ENCODE measurements around the gene CTDSP2. TPM values are rescaled to one million over a fixed set of nuclear protein-coding genes. Genes with fewer than 3 reads are reported as not detected.

CTDSP2 gene
- total RNA-seq, 6 donors from 2014 or later: 153 to 226 (median 175) TPM

- ATAC-seq (ENCODE audit: low FRiP score in 2 of 2) (no peak), DNase-seq (no peak)
- no peak for TF ChIP-seq CTCF (IDR thresholded peaks at IDR 0.05)
- TF ChIP-seq POLR2A (IDR thresholded peaks at IDR 0.05): no peak
- no peak for TF ChIP-seq EP300 (IDR thresholded peaks at IDR 0.05)
- TF ChIP-seq POLR2AphosphoS5 (IDR thresholded peaks at IDR 0.05): no peak
- Histone ChIP-seq H3K27ac (no peak overlapping the region), H3K9me3 (no peaks in the 10 kb centered on the region), H3K4me3 (no peak overlapping the region), H3K36me3 (no peaks in the 10 kb centered on the region), H3K27me3 (no peaks in the 10 kb centered on the region), H3K4me1 (peaks cover 0 to 19% (median 13%) of the 10 kb centered on the region in 4 donors)
- WGBS, 2 donors: 94 to 96% methylated on average over 3 of the region's 3 CpGs
Measured at GRCh38 chr12:57877876-57878275, 31.3 kb upstream of the CTDSP2 start.

- no peak for DNase-seq
- Histone ChIP-seq H3K9me3 (no peaks in the 10 kb centered on the region), H3K4me3 (no peak overlapping the region), H3K27ac (peak overlapping the region in 1 of 4 donors; percentile 24), H3K4me1 (peaks cover 0 to 19% (median 13%) of the 10 kb centered on the region in 4 donors), H3K36me3 (no peaks in the 10 kb centered on the region), H3K27me3 (no peaks in the 10 kb centered on the region)
- no peak for ATAC-seq (ENCODE audit: low FRiP score in 2 of 2)
- TF ChIP-seq CTCF (IDR thresholded peaks at IDR 0.05) (no peak), EP300 (IDR thresholded peaks at IDR 0.05) (no peak), POLR2AphosphoS5 (IDR thresholded peaks at IDR 0.05) (no peak), POLR2A (IDR thresholded peaks at IDR 0.05) (no peak)
- 82 to 90% methylated on average over 5 of the region's 5 CpGs for WGBS, 2 donors
Measured at GRCh38 chr12:57875753-57876547, 29.4 kb upstream of the CTDSP2 start.

GRCh38 chr12:57874166-57875108 lies 27.9 kb upstream of the CTDSP2 start:
- Histone ChIP-seq H3K27ac (peak overlapping the region in 1 of 4 donors; percentile 55), H3K27me3 (no peaks in the 10 kb centered on the region), H3K4me3 (no peak overlapping the region), H3K36me3 (no peaks in the 10 kb centered on the region), H3K4me1 (peaks cover 0 to 19% (median 13%) of the 10 kb centered on the region in 4 donors), H3K9me3 (no peaks in the 10 kb centered on the region)
- 51 to 52% methylated on average over 8 of the region's 8 CpGs for WGBS, 2 donors
- TF ChIP-seq CTCF (IDR thresholded peaks at IDR 0.05) (no peak), POLR2AphosphoS5 (IDR thresholded peaks at IDR 0.05) (no peak), EP300 (IDR thresholded peaks at IDR 0.05) (no peak)
- ATAC-seq (ENCODE audit: low FRiP score in 2 of 2) (peak in 1 of 2 donors; percentile 47), DNase-seq (no peak)

- DNase-seq (no peak), ATAC-seq (ENCODE audit: low FRiP score in 2 of 2) (no peak)
- Histone ChIP-seq H3K27me3 (no peaks in the 10 kb centered on the region), H3K36me3 (no peaks in the 10 kb centered on the region), H3K4me1 (peaks cover 0 to 19% (median 13%) of the 10 kb centered on the region in 4 donors), H3K4me3 (no peak overlapping the region), H3K27ac (no peak overlapping the region), H3K9me3 (no peaks in the 10 kb centered on the region)
- no peak for TF ChIP-seq EP300 (IDR thresholded peaks at IDR 0.05)
- TF ChIP-seq POLR2AphosphoS5 (IDR thresholded peaks at IDR 0.05): no peak
- no peak for TF ChIP-seq CTCF (IDR thresholded peaks at IDR 0.05)
- 88 to 89% methylated on average over 2 of the region's 2 CpGs for WGBS, 2 donors
Measured at GRCh38 chr12:57872362-57872761, 25.8 kb upstream of the CTDSP2 start.

Data from upper lobe of left lung (tissue), 6 donors.